Measurements from ENCODE around the gene TOX2. TPM values are rescaled to one million over a fixed set of nuclear protein-coding genes. Genes with fewer than 3 reads are reported as not detected.

Gene TOX2, protein sequence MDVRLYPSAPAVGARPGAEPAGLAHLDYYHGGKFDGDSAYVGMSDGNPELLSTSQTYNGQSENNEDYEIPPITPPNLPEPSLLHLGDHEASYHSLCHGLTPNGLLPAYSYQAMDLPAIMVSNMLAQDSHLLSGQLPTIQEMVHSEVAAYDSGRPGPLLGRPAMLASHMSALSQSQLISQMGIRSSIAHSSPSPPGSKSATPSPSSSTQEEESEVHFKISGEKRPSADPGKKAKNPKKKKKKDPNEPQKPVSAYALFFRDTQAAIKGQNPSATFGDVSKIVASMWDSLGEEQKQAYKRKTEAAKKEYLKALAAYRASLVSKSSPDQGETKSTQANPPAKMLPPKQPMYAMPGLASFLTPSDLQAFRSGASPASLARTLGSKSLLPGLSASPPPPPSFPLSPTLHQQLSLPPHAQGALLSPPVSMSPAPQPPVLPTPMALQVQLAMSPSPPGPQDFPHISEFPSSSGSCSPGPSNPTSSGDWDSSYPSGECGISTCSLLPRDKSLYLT
- polyA plus RNA-seq (2012; ENCODE audit: insufficient read depth, insufficient read length, low read depth) = 28.3 TPM

DNA sequence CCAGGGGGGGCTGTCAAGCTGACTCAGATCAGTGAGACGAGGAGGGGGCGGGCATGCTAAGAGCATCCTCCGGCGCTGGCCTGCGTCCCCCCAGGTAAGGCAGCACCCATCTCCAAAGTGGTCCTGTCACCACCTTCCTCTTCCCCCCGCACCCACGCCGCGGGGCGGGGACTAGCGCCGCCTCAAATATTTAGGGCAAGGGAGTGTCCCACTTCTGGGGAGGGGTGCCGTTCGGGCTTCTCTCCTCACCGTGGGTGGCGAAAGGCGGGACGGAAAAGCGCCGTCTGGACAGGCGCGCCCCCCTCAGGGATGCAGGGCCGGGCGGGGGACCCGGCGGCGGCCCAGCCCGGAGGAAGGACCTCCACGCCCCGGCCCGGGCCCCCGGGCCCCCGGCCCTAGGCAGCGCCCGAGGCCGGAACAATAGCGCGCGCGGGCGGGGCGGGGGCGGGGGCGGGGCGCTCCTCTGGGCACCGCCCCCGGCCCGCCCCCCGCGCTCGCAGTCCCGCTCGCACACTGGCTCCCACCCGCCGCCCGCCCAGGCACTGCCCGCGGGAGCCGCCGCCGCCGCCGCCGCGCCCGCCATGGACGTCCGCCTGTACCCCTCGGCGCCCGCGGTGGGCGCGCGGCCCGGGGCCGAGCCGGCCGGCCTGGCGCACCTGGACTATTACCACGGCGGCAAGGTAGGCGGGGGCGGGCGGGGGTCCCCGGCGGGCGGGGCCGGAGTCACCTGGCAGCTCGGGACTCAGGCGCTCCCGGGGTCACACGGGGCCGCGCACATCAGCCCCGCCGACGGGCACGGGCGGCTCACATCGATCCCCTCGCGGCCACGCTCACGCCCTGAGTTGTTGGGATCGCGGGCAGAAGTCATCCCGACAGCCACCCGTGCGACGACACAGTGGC, at the start of gene TOX2:
TSS of gene TOX2 (plus strand) at position 542 of the 900 bp plus-strand sequence. CDS start at position 582, 40 bp downstream.
- peak; percentile 87 for DNase-seq
- Histone ChIP-seq H3K4me1 (no peaks in the 10 kb centered on the region), H3K36me3 (no peaks in the 10 kb centered on the region), H3K9me3 (no peaks in the 10 kb centered on the region), H3K27me3 (no peaks in the 10 kb centered on the region), H3K4me3 (ENCODE audit: low read depth, low read length) (peak within 1 kb of the TSS; percentile 60)
- TF ChIP-seq, protein P1, sequence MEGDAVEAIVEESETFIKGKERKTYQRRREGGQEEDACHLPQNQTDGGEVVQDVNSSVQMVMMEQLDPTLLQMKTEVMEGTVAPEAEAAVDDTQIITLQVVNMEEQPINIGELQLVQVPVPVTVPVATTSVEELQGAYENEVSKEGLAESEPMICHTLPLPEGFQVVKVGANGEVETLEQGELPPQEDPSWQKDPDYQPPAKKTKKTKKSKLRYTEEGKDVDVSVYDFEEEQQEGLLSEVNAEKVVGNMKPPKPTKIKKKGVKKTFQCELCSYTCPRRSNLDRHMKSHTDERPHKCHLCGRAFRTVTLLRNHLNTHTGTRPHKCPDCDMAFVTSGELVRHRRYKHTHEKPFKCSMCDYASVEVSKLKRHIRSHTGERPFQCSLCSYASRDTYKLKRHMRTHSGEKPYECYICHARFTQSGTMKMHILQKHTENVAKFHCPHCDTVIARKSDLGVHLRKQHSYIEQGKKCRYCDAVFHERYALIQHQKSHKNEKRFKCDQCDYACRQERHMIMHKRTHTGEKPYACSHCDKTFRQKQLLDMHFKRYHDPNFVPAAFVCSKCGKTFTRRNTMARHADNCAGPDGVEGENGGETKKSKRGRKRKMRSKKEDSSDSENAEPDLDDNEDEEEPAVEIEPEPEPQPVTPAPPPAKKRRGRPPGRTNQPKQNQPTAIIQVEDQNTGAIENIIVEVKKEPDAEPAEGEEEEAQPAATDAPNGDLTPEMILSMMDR (IDR thresholded peaks at IDR 0.05; ENCODE audit: low read depth, low read length) = no peak

DNA sequence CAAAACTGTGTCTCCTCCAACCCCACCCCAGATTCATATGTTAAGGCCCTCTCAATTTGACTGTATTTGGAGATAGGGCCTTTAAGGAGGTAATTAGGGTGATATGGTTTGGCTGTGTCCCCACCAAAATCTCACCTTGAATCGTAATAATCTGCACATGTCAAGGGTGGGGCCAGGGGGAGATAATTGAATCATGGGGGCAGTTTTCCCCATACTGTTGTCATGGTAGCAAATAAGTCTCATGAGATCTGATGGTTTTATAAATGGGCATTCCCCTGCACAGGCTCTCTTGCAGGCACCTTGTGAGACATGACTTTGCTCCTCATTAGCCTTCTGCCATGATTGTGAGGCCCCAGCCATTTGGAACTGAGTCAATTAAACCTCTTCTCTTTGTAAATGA, 46.6 kb upstream of the TOX2 start:
- Histone ChIP-seq H3K4me3 (ENCODE audit: low read depth, low read length) (no peak overlapping the region), H3K27me3 (no peaks in the 10 kb centered on the region), H3K9me3 (no peaks in the 10 kb centered on the region), H3K36me3 (no peaks in the 10 kb centered on the region; the same call in 1 of the 2 replicates), H3K4me1 (peaks cover 11% of the 10 kb centered on the region)
- no peak for DNase-seq
- TF ChIP-seq, protein P1 (IDR thresholded peaks at IDR 0.05; ENCODE audit: low read depth, low read length) = no peak

DNA sequence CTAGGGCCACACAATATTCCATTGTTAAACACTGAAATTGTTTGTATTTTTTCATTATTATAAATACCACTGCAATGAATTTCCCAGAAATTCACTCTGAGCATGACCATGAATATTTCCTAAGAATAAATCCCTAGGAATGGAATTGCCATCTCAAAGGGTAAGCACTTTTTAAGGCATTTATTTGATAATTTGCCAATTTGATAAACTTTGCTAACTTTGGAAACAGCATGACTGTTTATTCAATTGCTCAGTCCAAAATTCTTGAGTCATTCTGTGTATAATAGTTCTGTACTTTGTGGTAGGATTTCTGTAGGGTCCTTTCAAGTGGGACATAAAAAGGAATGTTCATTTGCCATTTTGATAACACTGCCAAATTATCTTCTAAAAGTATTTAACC, 44.2 kb upstream of the TOX2 start:
- no peak overlapping the region for H3K4me3 ChIP-seq (ENCODE audit: low read depth, low read length)
- no peaks in the 10 kb centered on the region for H3K27me3 ChIP-seq
- H3K4me1 ChIP-seq = peaks cover 11% of the 10 kb centered on the region
- DNase-seq = no peak
- TF ChIP-seq, protein P1 (IDR thresholded peaks at IDR 0.05; ENCODE audit: low read depth, low read length) = no peak
- no peaks in the 10 kb centered on the region for H3K9me3 ChIP-seq
- H3K36me3 ChIP-seq = no peaks in the 10 kb centered on the region; the same call in 1 of the 2 replicates

DNA sequence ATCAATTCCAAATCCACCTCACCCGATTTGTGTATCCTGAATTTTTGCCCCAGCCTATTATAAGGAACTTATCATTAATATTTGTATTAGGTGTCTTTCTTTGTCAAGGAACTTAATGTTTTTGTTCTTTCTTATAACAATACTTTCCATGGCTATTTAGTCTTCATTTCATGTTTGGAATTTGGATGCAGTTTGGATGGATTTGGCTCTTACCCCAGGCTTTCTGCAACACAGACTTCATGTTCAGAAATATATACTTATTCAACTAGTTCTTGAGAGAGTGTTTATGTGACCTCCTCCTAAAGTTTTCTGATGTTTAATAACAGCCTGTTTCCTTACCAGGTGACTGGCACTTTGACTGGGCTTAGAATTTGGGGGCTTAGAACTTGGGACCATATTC, 35.9 kb upstream of the TOX2 start:
- no peak for DNase-seq
- Histone ChIP-seq H3K27me3 (no peaks in the 10 kb centered on the region; the same call in 1 of the 2 replicates), H3K9me3 (peaks cover 2% of the 10 kb centered on the region; the same call in 1 of the 2 replicates), H3K4me3 (ENCODE audit: low read depth, low read length) (no peak overlapping the region), H3K36me3 (no peaks in the 10 kb centered on the region), H3K4me1 (no peaks in the 10 kb centered on the region)
- TF ChIP-seq, protein P1 (IDR thresholded peaks at IDR 0.05; ENCODE audit: low read depth, low read length) = no peak

DNA sequence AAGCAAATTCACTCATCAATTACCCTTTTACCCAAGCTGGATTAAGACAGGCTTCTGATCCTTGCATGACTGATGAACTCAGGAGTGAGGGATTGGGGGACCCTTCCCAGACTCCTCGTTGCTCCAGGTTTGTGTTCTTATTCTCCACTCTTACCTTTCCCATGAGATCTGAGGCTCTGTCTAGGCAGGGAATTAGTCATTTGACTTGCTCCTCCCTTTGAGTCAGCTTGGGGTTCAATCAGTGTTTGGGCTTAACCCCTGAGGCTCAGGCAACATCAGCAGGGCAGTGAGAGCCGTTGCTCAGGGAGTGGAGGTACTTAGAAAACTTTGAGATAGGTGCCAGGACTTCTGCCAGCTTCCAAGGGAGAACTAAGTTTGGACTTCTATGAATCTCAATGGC, 20.7 kb upstream of the TOX2 start:
- no peaks in the 10 kb centered on the region for H3K9me3 ChIP-seq
- H3K4me1 ChIP-seq = no peaks in the 10 kb centered on the region
- H3K4me3 ChIP-seq (ENCODE audit: low read depth, low read length) = no peak overlapping the region
- no peaks in the 10 kb centered on the region for H3K36me3 ChIP-seq
- DNase-seq = no peak
- H3K27me3 ChIP-seq = no peaks in the 10 kb centered on the region
- TF ChIP-seq, protein P1 (IDR thresholded peaks at IDR 0.05; ENCODE audit: low read depth, low read length) = no peak

Data from BE2C (cell line).